Retinal pigment epithelial cell (primary cell): ENCODE measurements around the gene PNPLA8.
"Not testable (repeated sequence)": the region's sequence is repeated elsewhere in the genome, so short reads cannot be mapped to it uniquely, and the experiment has no call there.

Experiments
- DNase-seq: peaks from one replicate; pipeline ENCODE4 v3.0.0-alpha.2; 2010; ENCODE audit warnings: low read depth
- H3K4me3 ChIP-seq: 2 replicates; pipeline ENCODE4 v1.5.1; 2011; ENCODE audit warnings: mild to moderate bottlenecking, low read length, control low read depth, moderate library complexity
- TF ChIP-seq, protein P1 (sequence below): conservative IDR thresholded peaks from 2 replicates; pipeline ENCODE4 v1.5.1; 2011; ENCODE audit warnings: low read depth, low read length, control low read depth, inconsistent platforms

Gene PNPLA8

DNA sequence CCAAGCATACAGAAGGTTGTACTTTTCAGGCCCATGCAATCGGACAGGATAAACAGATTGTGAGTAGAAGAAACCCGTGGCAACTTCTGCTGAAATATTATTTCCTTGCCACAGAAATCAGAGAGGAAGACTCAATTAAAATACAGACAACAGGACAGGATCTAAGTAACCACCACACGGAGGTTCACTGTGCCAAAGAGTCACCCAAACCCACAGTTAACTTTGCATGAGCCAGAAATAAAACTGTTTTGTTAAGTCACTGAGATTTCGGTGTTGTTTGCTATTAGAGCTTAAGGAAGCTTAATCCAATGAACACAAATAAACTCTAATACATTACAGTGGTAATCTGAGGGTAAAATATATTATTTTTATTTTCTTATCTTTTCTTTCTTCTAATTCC is 14.0 kb downstream of the PNPLA8 start:
- TF ChIP-seq, protein P1, sequence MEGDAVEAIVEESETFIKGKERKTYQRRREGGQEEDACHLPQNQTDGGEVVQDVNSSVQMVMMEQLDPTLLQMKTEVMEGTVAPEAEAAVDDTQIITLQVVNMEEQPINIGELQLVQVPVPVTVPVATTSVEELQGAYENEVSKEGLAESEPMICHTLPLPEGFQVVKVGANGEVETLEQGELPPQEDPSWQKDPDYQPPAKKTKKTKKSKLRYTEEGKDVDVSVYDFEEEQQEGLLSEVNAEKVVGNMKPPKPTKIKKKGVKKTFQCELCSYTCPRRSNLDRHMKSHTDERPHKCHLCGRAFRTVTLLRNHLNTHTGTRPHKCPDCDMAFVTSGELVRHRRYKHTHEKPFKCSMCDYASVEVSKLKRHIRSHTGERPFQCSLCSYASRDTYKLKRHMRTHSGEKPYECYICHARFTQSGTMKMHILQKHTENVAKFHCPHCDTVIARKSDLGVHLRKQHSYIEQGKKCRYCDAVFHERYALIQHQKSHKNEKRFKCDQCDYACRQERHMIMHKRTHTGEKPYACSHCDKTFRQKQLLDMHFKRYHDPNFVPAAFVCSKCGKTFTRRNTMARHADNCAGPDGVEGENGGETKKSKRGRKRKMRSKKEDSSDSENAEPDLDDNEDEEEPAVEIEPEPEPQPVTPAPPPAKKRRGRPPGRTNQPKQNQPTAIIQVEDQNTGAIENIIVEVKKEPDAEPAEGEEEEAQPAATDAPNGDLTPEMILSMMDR, result no peak
- H3K4me3 ChIP-seq, result no peak overlapping the region
- DNase-seq, result no peak

- not testable (repeated sequence) for DNase-seq, H3K4me3 ChIP-seq
Observed at GRCh38 chr7:108504576-108504975, 21.4 kb downstream of the PNPLA8 start.

DNA sequence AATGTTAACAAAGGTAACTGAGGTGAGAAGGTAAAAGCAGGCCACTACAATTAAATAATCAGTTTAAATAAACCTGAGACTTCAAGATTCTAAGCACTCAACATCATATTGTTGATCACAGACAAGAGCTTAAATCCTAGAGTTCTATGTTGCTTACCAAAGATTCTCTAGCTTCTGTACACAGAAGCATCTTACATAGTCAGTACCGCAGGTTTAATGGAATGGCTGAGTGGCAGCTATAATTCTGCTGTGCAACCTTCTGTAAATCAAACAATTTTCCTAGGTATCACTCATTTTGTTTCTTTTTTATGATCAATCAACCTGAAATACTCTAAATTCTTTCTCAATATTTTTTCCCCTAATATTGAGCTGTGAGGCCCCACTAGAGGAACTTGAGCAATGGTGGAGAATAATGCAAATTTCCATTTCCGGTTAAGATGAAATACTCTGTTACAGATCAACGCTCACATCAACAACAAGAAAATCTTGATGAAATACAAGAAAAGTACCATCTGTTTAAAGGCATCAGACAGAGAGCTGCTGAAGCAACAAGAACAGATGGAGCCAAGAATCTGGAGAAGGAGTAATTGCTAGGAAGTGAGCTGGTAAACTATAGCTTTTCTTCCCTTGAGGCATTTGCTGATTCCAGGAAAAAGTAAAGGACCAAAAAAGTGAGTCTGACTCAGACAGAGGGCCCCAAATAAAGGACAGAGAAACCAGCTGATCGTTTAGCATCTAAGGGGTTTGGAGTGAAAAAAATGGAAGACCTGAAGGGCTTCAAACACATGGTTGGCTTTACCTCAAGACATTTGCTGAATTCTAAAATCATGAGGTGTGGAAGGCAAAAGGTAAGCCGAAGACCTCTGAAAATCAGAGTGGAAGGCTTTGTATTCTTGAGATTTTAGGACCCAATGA is 22.6 kb downstream of the PNPLA8 start:
- no peak for DNase-seq
- H3K4me3 ChIP-seq, result no peak overlapping the region
- TF ChIP-seq, protein P1, result no peak

GRCh38 chr7:108499566-108499965 is 26.4 kb downstream of the PNPLA8 start:
- no peak for DNase-seq
- no peak overlapping the region for H3K4me3 ChIP-seq
- TF ChIP-seq, protein P1, result no peak

- no peak overlapping the region for H3K4me3 ChIP-seq
- TF ChIP-seq, protein P1, result no peak
- DNase-seq, result no peak
Observed at GRCh38 chr7:108498481-108498880, 27.5 kb downstream of the PNPLA8 start.

- no peak overlapping the region for H3K4me3 ChIP-seq
- TF ChIP-seq, protein P1, result peak; percentile 85
- DNase-seq, result no peak
Observed at GRCh38 chr7:108497082-108497725, 28.7 kb downstream of the PNPLA8 start.

- no peak for DNase-seq
- TF ChIP-seq, protein P1, result no peak
- no peak overlapping the region for H3K4me3 ChIP-seq
Observed at GRCh38 chr7:108492742-108493141, 33.2 kb downstream of the PNPLA8 start.
